NCI-H2107 treated with DMSO at 0.1 percent for 48 hours (cell line): Measurements from ENCODE around the gene SLC41A3.
"Not testable (repeated sequence)": the region's sequence is repeated elsewhere in the genome, so short reads cannot be mapped to it uniquely, and the experiment has no call there.

Experiments
- DNase-seq: peaks from one replicate; lab custom pipeline; 2025; ENCODE audit not compliant: unreplicated experiment; lab: John Stamatoyannopoulos, UW

Gene SLC41A3

DNA sequence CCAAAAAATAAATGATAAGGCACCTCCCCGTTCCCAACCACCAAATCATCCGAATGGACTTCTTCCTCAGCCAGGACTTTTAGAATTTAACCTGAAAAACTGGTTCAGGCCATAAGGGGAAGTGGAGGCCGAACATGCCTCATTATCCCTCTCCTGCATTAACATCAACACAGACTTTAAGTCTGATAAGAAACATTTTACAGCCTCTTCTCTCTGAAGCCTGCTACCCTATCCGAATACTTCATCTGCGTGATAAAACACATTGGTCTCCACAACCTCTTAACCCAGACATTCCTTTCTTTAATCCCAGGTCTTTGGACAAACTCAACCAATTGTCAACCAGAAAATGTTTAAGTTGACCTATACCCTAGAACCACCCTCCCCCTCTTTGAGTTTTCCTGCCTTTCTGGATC, 850 bp upstream of the SLC41A3 start:
- no peak for DNase-seq

DNA sequence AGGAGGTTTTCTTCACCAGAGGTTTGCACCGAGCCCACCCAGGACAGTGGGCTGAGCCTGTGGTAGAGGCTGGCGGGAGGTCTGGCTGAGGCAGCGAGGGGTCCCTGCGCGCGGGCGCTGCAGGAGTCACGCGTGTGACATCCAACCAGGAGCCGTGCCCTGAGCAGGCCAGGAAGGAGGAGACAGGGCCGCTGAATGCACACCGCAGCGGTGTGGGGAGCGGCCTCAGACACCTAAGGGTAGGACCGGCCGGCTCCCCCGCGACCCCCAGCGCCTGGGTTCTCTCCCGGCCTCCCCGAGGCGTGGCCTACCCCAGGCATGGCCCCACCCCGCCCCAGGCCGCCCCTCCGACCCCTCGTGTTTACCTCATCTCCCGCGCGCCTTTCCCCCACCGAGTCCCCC, 412 bp downstream of the SLC41A3 start:
- DNase-seq: no peak

DNA sequence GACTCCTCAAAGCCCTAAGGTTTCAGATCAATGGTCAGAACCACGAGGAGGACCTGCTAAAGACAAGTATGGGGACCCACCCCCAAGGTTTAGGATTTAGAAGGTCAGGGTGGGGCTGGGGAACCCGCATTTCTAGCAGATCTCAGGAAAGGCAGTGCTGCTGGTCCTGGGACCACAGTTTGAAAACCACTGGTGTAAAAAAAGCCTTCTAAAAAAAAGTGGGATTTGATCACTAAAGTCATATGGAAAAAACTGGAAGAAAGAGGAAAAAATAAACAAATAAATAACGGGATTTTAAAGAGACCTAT, 832 bp downstream of the SLC41A3 start:
- no peak for DNase-seq

DNA sequence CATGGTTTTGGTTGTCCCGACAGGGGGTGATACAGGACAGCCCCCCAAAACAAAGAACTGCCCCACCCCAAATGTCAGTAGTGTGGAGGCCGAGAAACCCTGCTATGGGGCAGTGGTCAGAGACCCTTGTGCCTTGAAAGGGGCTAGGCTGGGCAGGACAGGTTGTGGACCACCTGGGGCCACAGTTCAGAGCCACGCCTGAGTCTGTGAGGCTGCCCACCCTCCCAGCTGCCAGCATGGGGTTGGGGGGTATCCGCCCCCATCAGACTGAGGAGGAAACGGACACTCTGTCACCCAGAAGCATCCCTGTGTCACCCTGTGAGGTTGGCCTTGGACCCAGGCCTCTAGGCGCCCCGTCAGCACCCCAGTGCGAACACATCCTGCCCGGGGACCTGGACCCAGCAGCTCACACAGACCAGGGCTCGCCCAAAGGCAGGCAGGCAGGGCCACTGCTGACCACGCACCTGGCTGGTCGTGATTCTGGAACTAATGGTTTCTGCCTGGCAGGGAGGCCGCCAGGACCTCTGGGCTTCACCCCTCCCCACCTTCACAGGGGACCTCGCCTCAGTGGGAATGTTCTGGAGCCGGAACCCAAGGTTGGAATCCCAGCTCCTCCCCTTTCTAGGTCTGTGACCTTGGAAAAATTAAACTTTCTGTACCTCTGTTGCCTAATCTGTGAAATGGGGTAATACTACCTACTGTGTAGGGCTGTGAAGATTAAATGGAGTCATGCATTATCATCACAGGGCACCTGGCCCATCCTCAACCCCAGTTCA, 1.4 kb downstream of the SLC41A3 start:
- no peak for DNase-seq

DNA sequence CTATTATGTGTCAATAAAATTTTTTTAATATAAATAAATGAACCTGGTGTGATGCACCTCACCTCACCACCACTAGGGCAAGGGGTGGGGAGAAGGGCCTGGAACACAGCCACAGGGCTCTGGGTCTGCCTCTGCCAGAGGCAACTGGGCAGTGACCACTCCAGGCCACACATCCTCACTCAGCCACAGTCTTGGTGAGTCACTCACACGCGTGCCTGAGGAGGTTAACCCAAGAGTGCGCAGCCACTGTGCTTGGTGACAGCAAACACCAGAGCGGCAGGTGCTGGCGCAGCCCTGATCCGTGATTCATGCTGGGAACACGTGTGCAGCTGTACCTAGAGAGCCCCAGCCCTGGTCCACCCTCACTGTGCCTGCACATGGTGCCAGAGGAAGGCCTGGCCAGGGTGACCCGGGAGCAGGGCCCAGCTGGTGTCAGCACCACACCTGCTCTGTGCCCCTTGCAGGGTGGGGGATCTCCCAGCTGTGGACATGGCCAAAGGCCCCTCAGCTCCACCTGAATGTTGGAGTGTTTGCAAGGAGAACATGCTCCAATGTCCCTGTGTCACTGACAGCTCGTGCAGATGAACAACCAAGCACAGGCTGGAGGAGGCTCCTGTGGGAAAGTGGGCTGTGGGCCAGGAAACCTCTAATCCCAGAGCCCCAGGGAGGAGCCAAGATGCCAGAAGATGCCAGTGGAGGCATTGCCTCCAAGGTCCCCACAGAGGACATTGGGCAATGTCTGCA, 2.1 kb downstream of the SLC41A3 start:
- DNase-seq: no peak

DNA sequence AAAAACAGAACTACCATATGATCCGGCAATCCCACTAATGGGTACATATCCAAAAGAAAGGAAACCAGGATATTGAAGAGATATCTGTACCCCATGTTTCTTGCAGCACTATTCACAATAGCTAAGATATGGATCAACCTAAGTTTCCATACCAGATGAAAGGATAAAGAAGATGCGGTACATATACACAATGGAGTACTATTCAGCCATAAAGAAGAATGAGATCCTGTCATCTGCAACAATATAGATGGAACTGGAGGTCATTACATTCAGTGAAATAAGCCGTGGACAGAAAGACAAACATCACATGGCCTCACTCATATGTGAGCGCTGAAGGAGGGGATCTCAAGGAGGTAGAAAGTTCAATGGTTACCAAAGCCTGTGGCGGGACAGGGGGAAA, 3.0 kb downstream of the SLC41A3 start:
- no peak for DNase-seq

DNA sequence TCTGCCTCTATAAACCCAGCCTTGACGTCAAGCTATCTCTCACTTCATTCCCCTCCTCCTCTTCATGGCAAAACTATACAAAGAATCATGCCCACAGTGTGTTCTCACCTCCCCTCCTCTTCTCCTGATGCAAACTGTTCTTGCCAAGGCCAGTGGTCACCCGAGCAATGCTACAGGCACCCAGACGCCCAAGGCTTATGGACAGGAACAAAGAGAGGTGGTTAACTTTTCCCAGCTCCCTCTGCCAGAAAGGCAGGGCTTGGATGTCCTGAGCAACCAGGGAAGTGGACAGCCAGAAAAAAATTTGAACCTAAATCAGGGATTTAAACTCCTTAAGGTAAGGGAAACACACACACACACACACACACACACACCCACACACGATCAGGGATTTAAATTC, 5.1 kb downstream of the SLC41A3 start:
- no peak for DNase-seq

DNA sequence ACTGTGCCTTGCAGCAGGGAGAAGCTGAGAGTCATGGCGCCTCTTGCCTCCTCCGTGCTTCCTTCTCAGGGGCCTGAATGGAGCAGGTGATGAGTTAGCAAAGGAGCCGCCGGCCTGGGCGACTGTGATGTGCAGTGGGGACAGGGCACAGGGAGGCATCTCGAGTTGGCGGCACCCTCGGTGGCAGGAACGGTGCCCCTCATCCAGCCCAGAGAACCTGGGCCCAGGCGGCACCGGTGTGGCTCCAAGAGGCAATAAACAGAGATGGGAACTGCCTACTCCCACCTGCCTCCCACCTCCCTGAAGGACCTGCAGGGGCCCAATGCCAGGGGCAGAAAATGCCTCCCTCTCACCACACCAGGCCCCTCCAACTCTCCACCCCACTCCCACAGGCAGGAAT, 6.2 kb downstream of the SLC41A3 start:
- no peak for DNase-seq

DNA sequence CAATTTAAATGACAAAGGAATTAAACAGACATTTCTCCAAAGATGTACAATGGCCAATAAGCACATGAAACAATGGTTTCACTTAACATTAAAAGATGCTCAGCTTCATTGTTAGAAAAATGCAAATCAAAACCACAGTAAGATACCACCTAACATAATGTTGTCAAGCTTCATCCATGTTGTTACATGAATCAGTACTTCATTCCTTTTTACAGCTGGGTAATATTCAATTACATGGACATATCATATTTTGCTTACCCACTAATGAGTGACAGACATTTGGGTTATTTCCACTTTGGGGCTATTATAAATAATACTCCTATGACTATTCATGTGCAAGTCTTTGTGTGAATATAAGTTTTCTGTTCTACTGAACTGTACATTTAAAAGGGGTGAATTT, 7.8 kb downstream of the SLC41A3 start:
- no peak for DNase-seq

DNA sequence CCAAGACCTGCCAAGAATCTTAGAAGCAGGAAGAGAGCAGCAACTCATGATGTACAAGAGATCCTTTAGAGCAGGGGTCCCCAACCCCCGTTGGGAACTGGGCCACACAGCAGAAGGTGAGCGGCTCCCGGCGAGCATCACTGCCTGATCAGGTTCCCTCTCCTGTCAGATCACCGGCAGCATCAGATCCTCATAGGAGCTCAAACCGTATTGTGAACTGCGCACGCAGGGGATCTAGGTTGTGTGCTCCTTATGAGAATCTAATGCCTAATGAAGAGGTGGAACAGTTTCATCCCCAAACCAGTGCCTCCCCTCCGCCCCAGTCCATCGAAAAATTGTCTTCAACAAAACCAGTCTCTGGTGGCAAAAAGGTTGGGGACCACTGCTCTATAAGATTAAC, 13.8 kb downstream of the SLC41A3 start:
- DNase-seq: no peak

DNA sequence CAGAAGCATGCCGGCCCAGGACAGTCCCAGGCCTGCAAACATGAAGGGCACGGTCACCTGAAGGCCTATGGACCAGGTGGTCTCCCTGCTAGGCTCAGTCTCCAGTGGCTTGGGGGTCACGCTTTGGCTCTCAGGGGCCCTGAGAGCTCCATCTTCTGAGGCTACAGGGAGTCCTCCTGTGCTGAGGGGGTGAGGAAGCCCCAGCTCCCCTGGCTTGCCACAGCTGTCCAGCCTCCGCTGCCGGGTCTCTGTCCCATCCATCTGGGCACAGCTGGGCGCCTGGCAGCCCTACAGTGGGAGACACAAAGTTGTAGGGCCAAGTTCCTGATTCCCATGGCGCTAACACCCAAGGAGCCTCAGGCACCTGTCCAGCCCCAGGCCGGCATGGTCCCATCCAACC, 16.0 kb downstream of the SLC41A3 start:
- DNase-seq: no peak

DNA sequence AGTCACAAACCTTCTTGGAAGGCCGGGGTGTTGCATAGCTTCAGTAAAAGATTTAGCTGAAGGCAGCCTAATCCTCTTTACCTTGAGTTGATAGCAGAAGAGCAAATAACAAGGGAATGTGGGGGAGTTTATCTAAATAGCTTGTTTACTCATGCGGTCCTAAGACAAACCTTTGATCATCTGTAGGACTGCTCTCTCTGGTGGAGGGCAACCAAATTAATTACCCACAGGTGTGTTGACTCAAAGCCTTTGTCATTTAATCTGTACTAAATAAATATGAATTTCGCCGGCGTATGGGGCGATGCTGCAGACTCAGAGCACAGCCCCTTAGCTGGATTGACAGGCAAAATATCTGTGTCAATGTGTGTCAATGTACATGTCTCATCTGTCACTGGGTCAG, 17.2 kb downstream of the SLC41A3 start:
- DNase-seq: not testable (repeated sequence)

DNA sequence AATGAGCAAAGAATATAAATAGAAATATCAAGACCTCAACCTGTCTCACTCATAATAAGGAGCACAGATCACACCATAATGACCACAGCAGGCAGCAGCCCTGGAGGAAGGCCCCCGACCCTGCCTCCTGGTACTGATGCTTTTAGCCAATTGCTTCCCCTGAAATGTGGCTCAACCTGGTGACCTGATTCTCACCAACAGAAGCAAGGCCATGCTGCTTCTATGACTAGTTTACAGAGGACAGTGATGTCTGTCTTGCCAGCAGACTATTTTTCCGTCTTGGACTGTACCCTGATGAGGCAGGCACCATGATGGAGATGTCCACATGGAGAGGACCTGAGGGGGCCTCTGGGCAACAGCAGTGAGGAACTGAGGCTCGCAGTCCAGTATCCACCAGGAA, 18.0 kb downstream of the SLC41A3 start:
- DNase-seq: no peak

DNA sequence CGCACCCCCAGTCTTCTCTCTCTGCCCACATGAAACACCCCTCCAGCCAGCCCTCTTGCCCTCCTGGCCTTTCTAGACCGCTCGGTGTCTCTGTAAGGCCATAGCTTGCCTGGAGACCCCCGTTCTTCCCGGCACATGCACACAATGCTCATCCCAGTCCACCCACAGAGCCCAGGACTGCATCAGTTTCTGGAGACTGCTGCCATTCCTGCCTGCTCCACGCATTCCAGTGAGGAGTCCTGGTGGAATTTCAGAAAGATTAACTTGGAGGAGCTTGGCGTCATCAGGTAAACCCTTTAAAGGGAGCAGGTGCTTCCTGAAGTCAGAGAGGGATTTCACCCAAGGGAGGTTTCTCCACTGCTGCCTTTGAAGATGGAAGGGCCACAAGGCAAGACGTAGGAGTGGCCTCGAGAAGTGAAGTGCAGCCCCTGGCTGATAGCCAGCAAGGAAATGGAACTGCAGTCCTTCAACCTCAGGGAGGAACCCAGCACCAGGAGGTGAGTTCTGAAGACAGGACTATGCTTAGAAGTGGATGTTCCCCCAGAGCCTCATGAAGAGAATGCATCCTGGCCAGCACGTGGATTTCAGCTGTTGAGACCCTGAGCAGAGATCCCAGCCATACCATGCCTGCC, 19.2 kb downstream of the SLC41A3 start:
- no peak for DNase-seq

DNA sequence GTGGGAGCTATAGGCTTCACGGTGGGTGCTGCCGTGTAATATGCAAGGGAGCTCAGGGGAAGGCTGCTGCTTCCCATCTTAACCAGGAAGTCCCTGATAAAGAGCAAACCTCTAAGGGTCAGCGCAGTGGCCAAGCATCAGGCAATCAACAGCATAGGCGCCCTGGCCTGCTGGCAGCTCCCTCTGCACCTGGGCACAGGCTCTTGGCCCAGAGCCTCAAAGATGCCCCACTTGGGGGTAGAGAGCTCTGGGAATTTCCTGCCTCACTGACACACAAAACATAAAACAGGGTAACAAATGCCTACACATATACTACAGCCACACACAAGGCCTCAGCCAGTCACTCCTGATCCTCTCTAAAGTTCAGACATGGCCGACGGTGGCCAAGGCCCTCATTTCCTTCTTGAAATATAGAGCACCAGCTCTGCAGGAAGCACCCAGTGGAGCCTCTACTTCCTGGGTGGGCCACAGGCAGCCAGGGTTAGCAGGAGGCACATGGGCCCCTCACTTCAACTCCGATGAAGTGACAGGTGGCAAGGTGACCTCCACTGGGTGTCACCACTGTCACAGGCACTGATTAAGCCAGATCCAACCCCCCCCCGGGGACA, 20.5 kb downstream of the SLC41A3 start:
- no peak for DNase-seq

DNA sequence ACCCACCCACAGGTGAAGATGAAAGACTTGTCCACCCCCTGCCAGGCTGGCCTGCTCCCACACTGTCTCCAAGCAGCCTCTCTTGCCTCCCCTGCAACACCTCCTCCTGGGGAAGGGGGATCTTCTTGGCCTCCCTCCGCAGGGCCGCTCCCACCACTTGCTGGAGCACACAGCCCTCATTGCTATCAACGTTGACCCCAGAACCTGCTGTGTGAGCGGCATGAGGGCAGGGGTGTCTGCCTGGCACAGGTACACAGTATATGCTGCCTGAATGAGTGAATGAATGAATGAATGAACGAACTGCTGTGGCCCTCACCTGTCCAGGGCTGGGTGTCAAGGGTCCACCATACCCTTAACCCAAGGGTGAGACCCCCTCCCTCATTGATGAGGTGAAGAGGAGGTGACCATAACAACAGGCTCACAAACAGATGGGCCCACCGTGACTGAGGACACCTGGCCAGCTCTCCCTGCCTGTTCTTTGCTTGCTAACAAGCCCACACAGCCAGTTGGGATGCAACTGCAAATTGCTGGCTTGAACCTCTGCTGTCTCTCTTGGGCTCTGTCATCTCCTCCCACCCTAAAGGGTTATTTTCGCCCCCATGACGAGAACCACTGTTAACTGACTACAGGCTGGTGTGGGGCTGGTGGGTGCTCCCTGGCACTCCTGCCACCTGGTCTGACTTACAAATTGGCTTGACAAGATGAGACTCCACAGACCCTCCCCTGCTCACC, 22.5 kb downstream of the SLC41A3 start:
- DNase-seq: no peak

DNA sequence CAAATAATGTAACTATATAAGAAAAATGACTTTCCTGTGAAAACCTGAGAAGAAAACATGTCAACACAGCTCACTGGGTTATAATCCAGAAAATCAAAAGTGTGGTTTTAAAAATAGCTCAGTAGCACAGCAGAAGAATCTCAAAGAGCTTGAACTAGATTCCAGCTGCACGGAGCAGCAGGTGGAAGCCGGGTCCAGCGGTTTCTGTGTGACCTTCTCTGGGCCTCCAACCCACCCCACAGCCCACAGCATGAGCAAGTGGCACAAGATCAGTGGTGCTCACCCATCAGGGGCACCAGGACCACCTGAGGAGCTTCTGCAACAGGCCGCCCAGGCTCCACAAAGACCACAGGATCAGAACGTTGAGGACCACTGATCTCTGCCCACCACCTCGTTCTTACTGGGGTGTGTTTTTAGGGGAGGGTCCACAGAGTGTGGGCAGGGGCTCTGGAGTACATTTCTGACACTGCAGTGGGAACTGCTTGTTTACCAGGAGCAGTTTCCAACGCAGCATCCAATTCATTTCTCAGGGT, 23.2 kb downstream of the SLC41A3 start:
- DNase-seq: no peak

DNA sequence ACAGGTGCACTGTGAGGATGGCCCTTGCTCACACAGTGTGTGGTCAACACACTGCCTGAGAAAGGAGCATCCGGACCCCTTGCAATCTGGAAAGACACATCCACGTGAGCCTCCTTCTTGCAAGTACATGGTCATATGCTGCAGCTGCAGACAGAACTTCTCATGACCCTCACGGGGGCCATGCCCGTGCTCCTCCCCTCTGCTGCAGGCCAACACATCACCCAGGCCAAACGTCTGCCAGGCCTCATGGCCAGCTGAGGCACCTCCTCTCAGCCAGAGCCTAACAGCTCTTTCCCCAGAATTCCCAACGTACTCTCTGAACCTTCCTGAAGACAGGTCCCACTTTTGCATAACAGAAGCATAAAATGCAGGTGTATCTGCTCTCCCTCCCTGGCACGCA, 25.3 kb downstream of the SLC41A3 start:
- no peak for DNase-seq

DNA sequence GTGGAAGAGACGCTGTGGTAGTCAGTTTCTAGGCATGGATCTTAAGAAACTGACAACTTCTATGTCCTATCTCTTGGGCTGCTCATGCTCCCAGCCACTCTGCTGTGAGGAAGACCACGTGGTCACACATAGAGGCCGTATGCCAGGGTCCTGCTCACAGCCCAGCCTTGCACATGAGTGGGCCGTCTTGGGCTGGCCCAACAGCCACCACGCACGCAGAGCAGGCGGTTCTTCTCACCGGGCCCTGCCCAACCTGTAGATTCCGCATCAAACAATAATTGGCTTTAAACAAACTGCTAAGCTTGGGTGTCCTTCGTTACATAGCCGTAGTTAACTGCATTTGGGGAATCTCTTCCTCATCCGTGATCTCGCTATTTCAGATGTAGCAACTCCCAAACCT, 26.0 kb downstream of the SLC41A3 start:
- DNase-seq: no peak

DNA sequence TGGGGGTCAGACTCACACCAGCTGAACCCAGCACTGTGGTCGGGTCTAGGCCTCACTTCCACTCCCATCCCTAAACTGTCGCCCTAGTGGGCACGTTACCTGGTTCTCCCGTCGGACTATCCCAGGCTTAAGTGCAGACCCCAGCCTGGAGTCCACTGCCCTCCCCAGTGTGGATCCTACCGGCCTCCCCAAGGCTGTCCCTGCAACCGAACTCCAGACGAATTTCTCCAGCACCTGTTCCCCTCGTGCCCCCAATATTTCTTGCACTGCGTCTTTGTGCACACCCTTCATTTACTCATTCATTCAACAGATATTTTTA, 26.5 kb downstream of the SLC41A3 start:
- no peak for DNase-seq
